HEK293 (cell line): ENCODE data around the gene FUBP3.

Experiments
- CTCF ChIP-seq: fragments of 450-650 bp; formaldehyde crosslinking; IDR thresholded peaks from 2 replicates; pipeline ENCODE4 v1.5.1; 2016; ENCODE audit warnings: missing biosample characterization, missing genetic modification characterization
- MZF1 ChIP-seq: fragments of 450-650 bp; formaldehyde crosslinking; IDR thresholded peaks from 2 replicates; pipeline ENCODE4 v1.5.1; 2017; ENCODE audit warnings: missing biosample characterization, missing genetic modification characterization, borderline replicate concordance
- ZBTB49 ChIP-seq: fragments of 450-650 bp; formaldehyde crosslinking; IDR thresholded peaks from 2 replicates; pipeline ENCODE4 v1.5.1; 2016; ENCODE audit warnings: missing biosample characterization, missing genetic modification characterization, low read depth
- ZNF2 ChIP-seq: fragments of 450-650 bp; formaldehyde crosslinking; IDR thresholded peaks from 2 replicates; pipeline ENCODE4 v1.5.1; 2016; ENCODE audit warnings: missing biosample characterization, missing genetic modification characterization
- ZNF416 ChIP-seq: fragments of 450-650 bp; formaldehyde crosslinking; IDR thresholded peaks from 2 replicates; pipeline ENCODE4 v1.5.1; 2016; ENCODE audit warnings: missing biosample characterization, missing genetic modification characterization
- ZNF426 ChIP-seq: fragments of 450-650 bp; formaldehyde crosslinking; IDR thresholded peaks from 2 replicates; pipeline ENCODE4 v1.5.1; 2017; ENCODE audit warnings: missing biosample characterization, missing genetic modification characterization, mild to moderate bottlenecking, inconsistent platforms, moderate library complexity
- ZNF48 ChIP-seq: fragments of 450-650 bp; formaldehyde crosslinking; IDR thresholded peaks from 2 replicates; pipeline ENCODE4 v1.5.1; 2016; ENCODE audit warnings: missing biosample characterization, missing genetic modification characterization
- ZNF639 ChIP-seq: fragments of 450-650 bp; formaldehyde crosslinking; IDR thresholded peaks from 2 replicates; pipeline ENCODE4 v1.5.1; 2016; ENCODE audit warnings: missing biosample characterization, missing genetic modification characterization
- ZXDB ChIP-seq: fragments of 450-650 bp; formaldehyde crosslinking; IDR thresholded peaks from 2 replicates; pipeline ENCODE4 v1.5.1; 2016; ENCODE audit warnings: missing biosample characterization, missing genetic modification characterization

- TF ChIP-seq ZNF426 (tag by site-specific recombination) (no peak), ZNF639 (tag by site-specific recombination) (no peak), ZNF416 (tag by site-specific recombination) (no peak), CTCF (tag by site-specific recombination) (no peak), MZF1 (no peak), ZBTB49 (tag by site-specific recombination) (no peak), ZNF2 (tag by site-specific recombination) (no peak), ZXDB (no peak), ZNF48 (tag by site-specific recombination) (no peak)
These were observed 87.7 kb downstream of the FUBP3 start for GRCh38 chr9:130667120-130667435.
